ENCODE measurements around the gene BIRC2. TPM values are rescaled to one million over a fixed set of nuclear protein-coding genes. Genes with fewer than 3 reads are reported as not detected.

BIRC2 gene
- total RNA-seq, 1 experiment from 2014 or later: 32.6 TPM

GRCh38 chr11:102320188-102320587 lies 26.8 kb upstream of the BIRC2 start:
- Histone ChIP-seq H3K27ac (ENCODE audit: low read depth, low read length) (no peak overlapping the region), H4K20me1 (ENCODE audit: insufficient read depth) (no peaks in the 10 kb centered on the region), H3K9me2 (ENCODE audit: insufficient read depth) (no peaks in the 10 kb centered on the region), H3K9me3 (ENCODE audit: control insufficient read depth in 1 of 2, insufficient read depth in 1 of 2, low read depth in 1 of 2, low read length in 2 of 2) (no peaks in the 10 kb centered on the region), H3K36me3 (ENCODE audit: control insufficient read depth in 1 of 2, insufficient read depth in 2 of 2, low read length in 2 of 2) (no peaks in the 10 kb centered on the region), H3K79me2 (ENCODE audit: insufficient read depth, low read length) (no peaks in the 10 kb centered on the region), H3K27me3 (ENCODE audit: insufficient read depth, low read length) (no peaks in the 10 kb centered on the region), H3K4me1 (ENCODE audit: control insufficient read depth in 1 of 2, insufficient read depth in 2 of 2, low read length in 2 of 2) (peaks cover 7 to 31% of the 10 kb centered on the region in 2 experiments), H2AFZ (ENCODE audit: low read depth, low read length, poor library complexity, severe bottlenecking) (no peak overlapping the region), H3K9ac (ENCODE audit: low read length) (no peak overlapping the region), H3K4me3 (replicated peaks in 1 of 2; ENCODE audit: low read depth in 1 of 2, low read length in 2 of 2) (no peak overlapping the region), H3K4me2 (ENCODE audit: low read length) (no peak overlapping the region)
- RAD21 ChIA-PET (ENCODE audit: low non-redundant PET in 1 of 2, low total read pairs in 2 of 2, uncharacterized antibody in 2 of 2, unreplicated experiment in 2 of 2): no interaction called here
- CTCF ChIA-PET: interaction anchor here (2.5 kb wide), 1 partner anchor 21 kb away, joined by 10 read pairs; no protein-coding TSS in a partner anchor
- ATAC-seq: no peak
- POLR2A ChIA-PET: no interaction called here
- intact Hi-C loops (cut with micrococcal nuclease): no loop called here
- TF ChIP-seq RAD21 (IDR thresholded peaks at IDR 0.05; ENCODE audit: low read depth) (no peak), CTCF (IDR thresholded peaks at IDR 0.05 in 2 of 3, conservative IDR thresholded peaks at IDR 0.05 in 1 of 3; ENCODE audit: borderline replicate concordance in 1 of 3, insufficient read depth in 1 of 3, low read depth in 2 of 3, low read length in 2 of 3) (no peak), POLR2AphosphoS5 (IDR thresholded peaks at IDR 0.05; ENCODE audit: low read depth, low read length) (no peak), EZH2 (IDR thresholded peaks at IDR 0.05) (no peak), ZNF274 (IDR thresholded peaks at IDR 0.05; ENCODE audit: low read depth, low read length) (no peak), EZH2phosphoT487 (IDR thresholded peaks at IDR 0.05; ENCODE audit: borderline replicate concordance) (no peak), SRF (IDR thresholded peaks at IDR 0.05; ENCODE audit: low read depth) (no peak), MAX (IDR thresholded peaks at IDR 0.05) (no peak), ELF1 (IDR thresholded peaks at IDR 0.05; ENCODE audit: borderline replicate concordance, low read depth) (no peak), CEBPB (IDR thresholded peaks at IDR 0.05; ENCODE audit: low read depth) (no peak), FOSL1 (IDR thresholded peaks at IDR 0.05; ENCODE audit: low read depth) (no peak), SIN3A (IDR thresholded peaks at IDR 0.05; ENCODE audit: low read depth) (no peak), ATF3 (IDR thresholded peaks at IDR 0.05) (no peak), JUND (IDR thresholded peaks at IDR 0.05) (no peak), REST (IDR thresholded peaks at IDR 0.05; ENCODE audit: low read depth) (no peak), ZFX (IDR thresholded peaks at IDR 0.05) (no peak), ZBTB33 (IDR thresholded peaks at IDR 0.05; ENCODE audit: extremely low read depth, insufficient replicate concordance, low read length) (no peak), SP1 (IDR thresholded peaks at IDR 0.05; ENCODE audit: low read depth) (no peak)
- no TSS peak for BruUV-seq (replicated peaks)
- no peak for DNase-seq (ENCODE audit: low read depth, low spot score)

Data from HCT116 (cell line).